Measurements from ENCODE around the gene TUFM. TPM values are rescaled to one million over a fixed set of nuclear protein-coding genes. Genes with fewer than 3 reads are reported as not detected.
"Not testable (repeated sequence)": the region's sequence is repeated elsewhere in the genome, so short reads cannot be mapped to it uniquely, and the experiment has no call there.

TUFM gene
- total and polyA plus RNA-seq, 4 donors, result 67.2 to 154 (median 71.4) TPM

DNA sequence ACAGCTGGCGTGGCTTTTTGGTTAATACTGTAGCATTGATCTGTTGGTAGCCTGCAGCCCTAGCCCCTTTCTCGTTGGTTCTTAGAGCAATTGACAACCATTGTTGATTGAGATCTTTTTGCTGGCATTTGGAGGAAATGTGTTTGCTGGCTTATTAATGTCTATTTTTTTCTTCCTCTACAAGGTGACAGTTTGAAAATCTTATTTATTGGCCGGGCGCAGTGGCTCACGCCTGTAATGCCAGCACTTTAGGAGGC lies 21.5 kb downstream of the TUFM start:
- WGBS, 2 donors, result 25 to 28% methylated on average over 5 of the region's 5 CpGs
- ATAC-seq (ENCODE audit: low FRiP score) (no peak), DNase-seq (no peak)
- H3K4me1 ChIP-seq (ENCODE audit: control insufficient read depth in 1 of 2, insufficient read depth in 2 of 2, low read length in 2 of 2), result no peaks in the 10 kb centered on the region
- H3K9me3 ChIP-seq (ENCODE audit: control insufficient read depth, low read length), result no peaks in the 10 kb centered on the region
- H3K4me3 ChIP-seq (ENCODE audit: low read length in 2 of 2), result peak overlapping the region; percentile 36 to 49
- intact Hi-C loops (cut with DNase I), result loop anchor here (2.0 to 5.0 kb wide), 4 partner anchors 20 to 128 kb away; partner anchors contain the start of genes SH2B1 (in 2 of the 2) and NFATC2IP (in 1 of the 2)
- no peaks in the 10 kb centered on the region for H3K27me3 ChIP-seq (ENCODE audit: control insufficient read depth in 1 of 2, insufficient read depth in 2 of 2, low read length in 1 of 2)
- H3K27ac ChIP-seq (ENCODE audit: low read depth in 1 of 2, low read length in 2 of 2), result peak overlapping the region in 1 of 2 donors; percentile 82
- H3K36me3 ChIP-seq (ENCODE audit: control insufficient read depth in 1 of 2, insufficient read depth in 2 of 2, low read length in 1 of 2), result peaks cover 0 to 2% of the 10 kb centered on the region in 2 donors

DNA sequence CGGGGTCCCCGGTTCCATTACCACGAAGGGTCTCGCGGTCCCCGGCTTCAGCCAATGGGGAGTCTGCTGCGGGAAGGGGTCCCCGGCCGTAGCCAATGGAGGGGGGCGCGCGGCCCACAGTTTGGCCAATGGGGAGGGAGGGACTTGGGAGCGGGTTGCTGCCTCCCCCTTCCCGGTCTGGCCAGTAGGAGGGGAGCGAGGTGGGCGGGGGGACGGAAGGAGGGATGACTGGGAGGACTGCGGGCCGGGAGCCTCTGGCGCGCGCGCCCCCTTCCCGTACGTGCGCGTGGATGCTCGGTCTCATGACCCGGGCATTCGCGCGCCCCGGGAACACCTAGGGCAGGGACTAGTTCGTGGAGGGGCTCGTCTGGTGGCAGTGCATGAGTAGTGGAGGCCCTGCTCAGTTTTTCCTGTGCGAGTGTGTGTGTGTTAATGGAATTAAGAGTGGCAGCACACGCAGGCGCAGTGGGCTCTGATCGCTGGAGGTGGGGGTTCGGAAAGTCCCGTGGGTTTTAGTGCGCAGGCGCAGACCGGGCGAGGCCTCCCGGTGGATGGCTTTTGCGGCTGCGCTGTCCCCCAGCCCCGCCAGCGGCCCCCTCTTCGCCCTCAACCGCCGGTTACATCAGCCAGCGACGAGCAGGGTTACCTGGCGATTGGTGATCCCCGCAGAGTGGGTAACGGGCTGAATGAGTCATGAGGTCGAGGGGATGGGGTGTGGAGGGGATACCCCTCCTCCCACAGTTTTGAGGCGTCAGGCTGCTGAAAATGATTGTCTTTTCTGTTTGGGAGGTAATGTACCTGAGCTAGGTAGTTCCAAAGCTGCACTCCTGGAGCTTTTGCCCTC lies 22.1 kb downstream of the TUFM start:
- no peaks in the 10 kb centered on the region for H3K9me3 ChIP-seq (ENCODE audit: control insufficient read depth, low read length)
- ATAC-seq (ENCODE audit: low FRiP score) (peak; percentile 96), DNase-seq (peak; percentile 99)
- intact Hi-C loops (cut with DNase I), result loop anchor here (2.0 to 5.0 kb wide), 4 partner anchors 21 to 128 kb away; partner anchors contain the start of genes SH2B1 (in 2 of the 2) and NFATC2IP (in 1 of the 2)
- H3K4me3 ChIP-seq (ENCODE audit: low read length in 2 of 2), result peak overlapping the region; percentile 81 to 98
- H3K27ac ChIP-seq (ENCODE audit: low read depth in 1 of 2, low read length in 2 of 2), result peak overlapping the region; percentile 96
- H3K4me1 ChIP-seq (ENCODE audit: control insufficient read depth in 1 of 2, insufficient read depth in 2 of 2, low read length in 2 of 2), result no peaks in the 10 kb centered on the region
- H3K27me3 ChIP-seq (ENCODE audit: control insufficient read depth in 1 of 2, insufficient read depth in 2 of 2, low read length in 1 of 2), result no peaks in the 10 kb centered on the region
- peaks cover 0 to 2% of the 10 kb centered on the region in 2 donors for H3K36me3 ChIP-seq (ENCODE audit: control insufficient read depth in 1 of 2, insufficient read depth in 2 of 2, low read length in 1 of 2)
- 0 to 1% methylated on average over 55 to 60 of the region's 60 CpGs for WGBS, 2 donors

GRCh38 chr16:28823291-28823872 lies 22.8 kb downstream of the TUFM start:
- no peaks in the 10 kb centered on the region for H3K4me1 ChIP-seq (ENCODE audit: control insufficient read depth in 1 of 2, insufficient read depth in 2 of 2, low read length in 2 of 2)
- ATAC-seq (ENCODE audit: low FRiP score) (no peak), DNase-seq (no peak)
- WGBS, 2 donors, result 0% methylated on average over 39 to 62 of the region's 62 CpGs
- intact Hi-C loops (cut with DNase I), result loop anchor here (5.0 kb wide), 3 partner anchors 39 to 129 kb away; partner anchors contain the start of genes SH2B1 (in 2 of the 2) and NFATC2IP (in 1 of the 2)
- H3K9me3 ChIP-seq (ENCODE audit: control insufficient read depth, low read length), result no peaks in the 10 kb centered on the region
- H3K36me3 ChIP-seq (ENCODE audit: control insufficient read depth in 1 of 2, insufficient read depth in 2 of 2, low read length in 1 of 2), result peaks cover 0 to 2% of the 10 kb centered on the region in 2 donors
- H3K27me3 ChIP-seq (ENCODE audit: control insufficient read depth in 1 of 2, insufficient read depth in 2 of 2, low read length in 1 of 2), result no peaks in the 10 kb centered on the region
- peak overlapping the region; percentile 81 to 98 for H3K4me3 ChIP-seq (ENCODE audit: low read length in 2 of 2)
- H3K27ac ChIP-seq (ENCODE audit: low read depth in 1 of 2, low read length in 2 of 2), result peak overlapping the region; percentile 96

DNA sequence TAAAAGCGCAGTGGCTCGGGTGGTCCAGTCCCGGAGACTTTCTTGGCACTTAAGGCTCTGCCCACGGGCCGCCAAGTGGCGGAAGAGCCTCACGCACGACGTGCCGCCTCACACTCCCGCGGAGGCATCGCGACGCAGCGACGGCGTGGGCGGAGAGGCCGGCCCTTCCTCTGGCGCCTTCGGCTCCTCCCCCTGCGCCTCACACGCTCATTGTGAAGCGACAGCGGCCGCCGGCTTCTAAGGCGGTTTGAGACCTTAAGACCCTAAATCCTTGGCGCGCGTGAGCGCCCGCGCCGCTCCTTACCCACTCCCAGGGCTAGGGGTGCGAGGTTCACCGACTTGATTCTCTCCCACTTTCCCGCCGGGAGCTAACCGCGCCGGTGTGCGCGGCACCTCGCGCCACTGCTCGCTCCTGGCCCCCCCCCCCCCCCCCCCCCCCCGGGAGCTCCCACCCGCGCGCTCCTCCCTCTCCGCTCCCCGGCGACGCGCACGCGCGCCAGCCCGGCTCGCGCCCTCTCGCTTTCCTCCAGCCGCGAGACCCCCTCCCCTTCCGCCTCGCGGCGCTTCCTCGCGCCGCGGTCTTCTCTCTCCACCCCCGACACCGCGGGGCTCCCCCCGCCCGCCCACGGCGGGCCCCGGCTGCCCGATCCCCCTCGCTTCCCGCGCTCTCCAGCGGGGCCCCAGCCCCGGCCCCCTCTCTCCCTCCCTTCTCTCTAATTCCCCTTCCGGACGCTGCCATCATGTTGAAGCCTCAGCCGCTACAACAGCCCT lies 23.4 kb downstream of the TUFM start, which contains the start of gene ATXN2L:
TSS of gene ATXN2L (plus strand) at position 480 of the 771 bp plus-strand sequence. CDS start at position 741, 261 bp downstream.
- peak; percentile 98 for DNase-seq
- Histone ChIP-seq H3K36me3 (ENCODE audit: control insufficient read depth in 1 of 2, insufficient read depth in 2 of 2, low read length in 1 of 2) (peaks cover 0 to 2% of the 10 kb centered on the region in 2 donors), H3K9me3 (ENCODE audit: control insufficient read depth, low read length) (no peaks in the 10 kb centered on the region), H3K27ac (ENCODE audit: low read depth in 1 of 2, low read length in 2 of 2) (peak within 1 kb of the TSS; percentile 96), H3K27me3 (ENCODE audit: control insufficient read depth in 1 of 2, insufficient read depth in 2 of 2, low read length in 1 of 2) (no peaks in the 10 kb centered on the region), H3K4me3 (ENCODE audit: low read length in 2 of 2) (peak within 1 kb of the TSS; percentile 81 to 98), H3K4me1 (ENCODE audit: control insufficient read depth in 1 of 2, insufficient read depth in 2 of 2, low read length in 2 of 2) (no peaks in the 10 kb centered on the region)
- 0% methylated on average over 30 to 91 of the region's 91 CpGs for WGBS, 2 donors
- peak; percentile 93 for ATAC-seq (ENCODE audit: low FRiP score)
- intact Hi-C loops (cut with DNase I), result loop anchor here (5.0 kb wide), 3 partner anchors 40 to 130 kb away; partner anchors contain the start of genes SH2B1 (in 2 of the 2) and NFATC2IP (in 1 of the 2)

DNA sequence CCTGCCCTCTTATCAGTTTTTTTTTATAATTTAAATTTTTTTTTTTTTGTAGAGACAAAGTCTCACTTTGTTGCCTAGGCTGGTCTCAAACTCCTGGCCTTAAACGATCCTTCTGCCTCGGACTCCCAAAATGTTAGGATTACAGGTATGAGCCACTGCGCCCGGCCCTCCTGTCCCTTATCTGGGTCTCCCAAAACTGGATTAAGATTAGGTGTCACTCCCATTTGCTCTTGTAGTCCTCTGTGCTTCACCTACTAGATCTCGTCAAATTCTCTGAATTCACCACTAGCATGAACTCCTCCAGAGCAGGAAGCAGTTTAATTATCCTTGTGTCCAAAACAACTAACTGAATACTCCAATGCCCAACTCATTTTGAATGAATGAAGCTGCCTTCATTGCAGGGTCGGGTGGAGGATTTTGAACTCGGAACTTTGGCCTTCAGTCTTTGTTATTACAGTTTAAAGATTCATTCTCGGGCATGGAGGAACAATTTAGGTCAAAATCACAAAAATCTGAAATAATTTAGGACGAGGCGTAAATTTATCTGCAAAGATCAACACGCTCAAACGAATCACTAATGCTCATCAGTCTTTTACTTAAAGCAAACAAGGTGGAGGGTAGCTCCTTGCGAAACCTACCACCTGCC lies 24.2 kb downstream of the TUFM start:
- no peaks in the 10 kb centered on the region for H3K9me3 ChIP-seq (ENCODE audit: control insufficient read depth, low read length)
- no peaks in the 10 kb centered on the region for H3K27me3 ChIP-seq (ENCODE audit: control insufficient read depth in 1 of 2, insufficient read depth in 2 of 2, low read length in 1 of 2)
- DNase-seq (peak in 1 of 2 donors; percentile 55), ATAC-seq (ENCODE audit: low FRiP score) (no peak)
- H3K36me3 ChIP-seq (ENCODE audit: control insufficient read depth in 1 of 2, insufficient read depth in 2 of 2, low read length in 1 of 2), result peaks cover 0 to 2% of the 10 kb centered on the region in 2 donors
- intact Hi-C loops (cut with DNase I), result loop anchor here (5.0 kb wide), 3 partner anchors 40 to 130 kb away; partner anchors contain the start of genes SH2B1 (in 2 of the 2) and NFATC2IP (in 1 of the 2)
- peak overlapping the region; percentile 38 to 81 for H3K4me3 ChIP-seq (ENCODE audit: low read length in 2 of 2)
- 27 to 29% methylated on average over 13 of the region's 13 CpGs for WGBS, 2 donors
- no peaks in the 10 kb centered on the region for H3K4me1 ChIP-seq (ENCODE audit: control insufficient read depth in 1 of 2, insufficient read depth in 2 of 2, low read length in 2 of 2)
- peak overlapping the region in 1 of 2 donors; percentile 87 for H3K27ac ChIP-seq (ENCODE audit: low read depth in 1 of 2, low read length in 2 of 2)

- H3K27ac ChIP-seq (ENCODE audit: low read depth in 1 of 2, low read length in 2 of 2); H3K27me3 ChIP-seq (ENCODE audit: control insufficient read depth in 1 of 2, insufficient read depth in 2 of 2, low read length in 1 of 2); H3K36me3 ChIP-seq (ENCODE audit: control insufficient read depth in 1 of 2, insufficient read depth in 2 of 2, low read length in 1 of 2); H3K4me3 ChIP-seq (ENCODE audit: low read length in 2 of 2); H3K4me1 ChIP-seq (ENCODE audit: control insufficient read depth in 1 of 2, insufficient read depth in 2 of 2, low read length in 2 of 2); H3K9me3 ChIP-seq (ENCODE audit: control insufficient read depth, low read length); ATAC-seq (ENCODE audit: low FRiP score): not testable (repeated sequence)
- DNase-seq, result peak in 1 of 2 donors; percentile 63
- WGBS, 2 donors, result 95 to 96% methylated on average over 12 to 13 of the region's 13 CpGs
- intact Hi-C loops (cut with DNase I), result loop anchor here (5.0 kb wide), 3 partner anchors 42 to 132 kb away; partner anchors contain the start of genes SH2B1 (in 2 of the 2) and NFATC2IP (in 1 of the 2)
Measured at GRCh38 chr16:28820546-28820945, 25.6 kb downstream of the TUFM start.

GRCh38 chr16:28820016-28820415 lies 26.1 kb downstream of the TUFM start:
- Histone ChIP-seq H3K36me3 (ENCODE audit: control insufficient read depth in 1 of 2, insufficient read depth in 2 of 2, low read length in 1 of 2) (no peaks in the 10 kb centered on the region), H3K27ac (ENCODE audit: low read depth in 1 of 2, low read length in 2 of 2) (no peak overlapping the region), H3K4me3 (ENCODE audit: low read length in 2 of 2) (no peak overlapping the region), H3K27me3 (ENCODE audit: control insufficient read depth in 1 of 2, insufficient read depth in 2 of 2, low read length in 1 of 2) (no peaks in the 10 kb centered on the region), H3K4me1 (ENCODE audit: control insufficient read depth in 1 of 2, insufficient read depth in 2 of 2, low read length in 2 of 2) (no peaks in the 10 kb centered on the region), H3K9me3 (ENCODE audit: control insufficient read depth, low read length) (no peaks in the 10 kb centered on the region)
- peak in 1 of 2 donors; percentile 23 for DNase-seq
- 83 to 85% methylated on average over 5 of the region's 5 CpGs for WGBS, 2 donors
- ATAC-seq (ENCODE audit: low FRiP score), result no peak
- intact Hi-C loops (cut with DNase I), result loop anchor here (5.0 kb wide), 3 partner anchors 42 to 132 kb away; partner anchors contain the start of genes SH2B1 (in 2 of the 2) and NFATC2IP (in 1 of the 2)
